HG03439 (cell line): Measurements from ENCODE around the gene DHX40.
A peak's percentile ranks its signal among the peaks of the same experiment; 100 is the strongest.
"Not testable (repeated sequence)": the region's sequence is repeated elsewhere in the genome, so short reads cannot be mapped to it uniquely, and the experiment has no call there.

Experiments used
- ATAC-seq: cut with Tn5 transposase; IDR thresholded peaks from one replicate; pipeline ENCODE4 v1.9.1; 2021; ENCODE audit warnings: mild to moderate bottlenecking, moderate library complexity; ENCODE audit not compliant: unreplicated experiment

The DHX40 gene

GRCh38 chr17:59627274-59627673 lies 61.9 kb downstream of the DHX40 start:
- ATAC-seq, result no peak

- ATAC-seq, result no peak
These were observed 62.4 kb downstream of the DHX40 start for GRCh38 chr17:59627770-59628171.

DNA sequence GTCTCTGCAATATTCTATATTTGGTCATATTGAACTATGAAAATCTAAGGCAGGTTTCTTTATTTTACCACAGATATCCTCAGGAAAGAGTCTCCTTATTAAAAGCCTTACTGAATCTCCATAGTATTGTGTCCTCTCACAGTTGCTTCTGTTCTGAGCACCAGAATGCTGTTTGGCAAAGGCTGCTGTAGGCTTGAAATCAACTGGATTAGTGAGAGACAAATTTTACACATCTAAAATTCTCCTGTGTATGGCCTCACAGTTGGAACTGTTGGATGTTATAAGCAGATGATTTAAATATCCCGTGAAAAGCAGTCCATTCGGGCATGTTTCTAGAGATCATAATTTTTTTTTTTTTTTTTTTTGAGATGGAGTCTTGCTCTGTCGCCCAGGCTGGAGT lies 63.8 kb downstream of the DHX40 start:
- no peak for ATAC-seq

DNA sequence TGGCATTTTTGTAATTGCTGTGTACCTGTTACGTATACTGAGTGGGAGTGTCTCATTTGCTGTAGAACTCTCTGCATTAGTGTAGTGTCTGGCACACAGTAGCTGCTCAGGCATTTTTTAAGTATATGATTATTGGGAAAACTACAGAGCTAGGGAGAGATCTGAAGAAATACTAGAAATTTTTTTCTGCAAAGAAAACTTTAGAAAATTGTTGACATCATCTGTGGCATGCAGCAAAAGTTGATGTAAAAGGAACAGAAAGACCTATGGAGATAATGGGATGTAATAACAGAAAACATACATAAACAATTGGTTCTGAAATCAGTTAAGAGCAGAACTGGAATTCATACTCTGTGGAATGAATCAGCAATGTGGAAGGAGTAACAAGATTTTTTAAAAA lies 65.9 kb downstream of the DHX40 start:
- ATAC-seq, result no peak

DNA sequence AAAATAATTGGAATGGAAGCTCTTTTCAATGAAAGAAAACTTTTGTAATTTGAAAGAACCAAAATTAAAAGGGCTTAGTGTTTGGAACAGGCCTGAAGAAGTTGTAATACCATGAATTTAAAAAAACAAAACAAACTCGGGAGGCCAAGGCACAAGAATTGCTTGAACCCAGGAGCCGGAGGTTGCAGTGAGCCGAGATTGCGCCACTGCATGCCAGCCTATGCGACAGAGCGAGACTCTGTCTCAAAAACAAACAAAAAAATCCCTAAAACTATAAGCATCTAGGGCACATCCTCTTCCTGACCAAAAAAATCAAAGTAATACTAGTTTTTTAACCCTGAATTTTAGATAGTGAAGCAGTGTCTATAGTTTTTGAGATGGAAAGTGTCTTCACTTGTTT lies 67.0 kb downstream of the DHX40 start:
- no peak for ATAC-seq

DNA sequence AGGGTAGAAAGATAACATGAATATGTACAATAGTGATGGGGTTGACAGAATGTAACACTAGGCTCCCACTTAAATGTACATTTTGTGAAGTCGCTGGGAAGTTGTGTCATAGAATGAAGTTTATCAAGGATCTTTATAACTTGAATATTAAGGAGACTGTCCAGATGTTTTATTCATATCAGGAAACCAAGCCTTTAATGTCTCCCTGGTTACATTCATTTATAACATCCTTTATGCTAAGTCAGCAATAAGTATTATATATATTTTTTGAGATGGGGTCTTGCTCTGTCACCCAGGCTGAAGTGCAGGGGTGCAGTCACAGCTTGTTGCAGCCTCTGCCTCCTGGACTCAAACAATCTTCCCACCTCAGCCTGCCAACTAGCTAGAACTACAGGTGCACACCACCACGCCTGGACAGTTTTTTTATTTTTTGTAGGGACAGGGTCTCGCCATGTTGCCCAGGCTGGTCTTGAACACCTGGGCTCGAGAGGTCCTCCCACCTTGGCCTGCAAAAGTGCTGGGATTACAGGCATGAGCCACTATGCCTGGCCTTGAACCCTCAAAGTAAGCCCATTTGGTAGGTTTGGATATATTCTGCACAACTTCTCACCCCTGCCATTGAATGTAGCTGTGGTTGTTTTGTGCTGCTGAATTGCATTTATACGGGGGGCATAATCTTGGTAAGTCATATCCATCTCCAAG lies 68.4 kb downstream of the DHX40 start:
- ATAC-seq, result no peak

- no peak for ATAC-seq
These were observed 69.5 kb downstream of the DHX40 start for GRCh38 chr17:59634632-59635541.

DNA sequence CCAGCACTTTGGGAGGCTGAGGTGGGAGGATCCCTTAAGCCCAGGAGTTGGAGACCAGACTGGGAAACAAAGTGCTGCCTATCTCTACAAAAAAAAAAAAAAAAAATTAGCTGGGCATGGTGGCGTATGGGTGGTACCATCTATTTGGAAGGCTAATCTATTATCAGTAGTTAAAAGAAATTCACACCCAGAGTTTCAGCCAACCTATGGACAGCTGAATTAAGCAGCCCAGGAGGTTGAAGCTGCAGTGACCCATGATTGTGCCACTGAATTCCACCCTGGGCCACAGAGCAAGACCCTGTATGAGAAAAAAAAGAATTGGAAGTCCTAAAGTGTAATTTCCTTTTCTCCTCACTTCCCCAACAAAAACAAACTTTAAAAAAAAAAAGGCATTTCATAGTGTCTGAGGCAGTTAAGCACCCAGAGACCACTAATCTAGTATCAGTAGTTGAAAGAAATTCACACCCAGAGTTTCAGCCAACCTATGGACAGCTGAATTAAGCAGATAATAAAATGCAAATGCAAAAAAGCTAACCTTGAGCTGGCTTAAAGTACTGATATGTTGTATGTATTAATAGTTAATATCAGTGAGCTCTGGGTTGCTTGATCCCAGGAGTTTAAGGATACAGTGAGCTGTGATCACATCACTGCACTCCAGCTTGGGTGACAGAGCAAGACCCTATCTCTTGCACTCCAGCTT lies 72.4 kb downstream of the DHX40 start:
- no peak for ATAC-seq

- ATAC-seq, result no peak
These were observed 73.1 kb downstream of the DHX40 start for GRCh38 chr17:59638553-59638952.

GRCh38 chr17:59641799-59642484 lies 76.5 kb downstream of the DHX40 start:
- ATAC-seq, result peak; percentile 82

GRCh38 chr17:59642565-59642964 lies 77.2 kb downstream of the DHX40 start:
- ATAC-seq, result no peak

DNA sequence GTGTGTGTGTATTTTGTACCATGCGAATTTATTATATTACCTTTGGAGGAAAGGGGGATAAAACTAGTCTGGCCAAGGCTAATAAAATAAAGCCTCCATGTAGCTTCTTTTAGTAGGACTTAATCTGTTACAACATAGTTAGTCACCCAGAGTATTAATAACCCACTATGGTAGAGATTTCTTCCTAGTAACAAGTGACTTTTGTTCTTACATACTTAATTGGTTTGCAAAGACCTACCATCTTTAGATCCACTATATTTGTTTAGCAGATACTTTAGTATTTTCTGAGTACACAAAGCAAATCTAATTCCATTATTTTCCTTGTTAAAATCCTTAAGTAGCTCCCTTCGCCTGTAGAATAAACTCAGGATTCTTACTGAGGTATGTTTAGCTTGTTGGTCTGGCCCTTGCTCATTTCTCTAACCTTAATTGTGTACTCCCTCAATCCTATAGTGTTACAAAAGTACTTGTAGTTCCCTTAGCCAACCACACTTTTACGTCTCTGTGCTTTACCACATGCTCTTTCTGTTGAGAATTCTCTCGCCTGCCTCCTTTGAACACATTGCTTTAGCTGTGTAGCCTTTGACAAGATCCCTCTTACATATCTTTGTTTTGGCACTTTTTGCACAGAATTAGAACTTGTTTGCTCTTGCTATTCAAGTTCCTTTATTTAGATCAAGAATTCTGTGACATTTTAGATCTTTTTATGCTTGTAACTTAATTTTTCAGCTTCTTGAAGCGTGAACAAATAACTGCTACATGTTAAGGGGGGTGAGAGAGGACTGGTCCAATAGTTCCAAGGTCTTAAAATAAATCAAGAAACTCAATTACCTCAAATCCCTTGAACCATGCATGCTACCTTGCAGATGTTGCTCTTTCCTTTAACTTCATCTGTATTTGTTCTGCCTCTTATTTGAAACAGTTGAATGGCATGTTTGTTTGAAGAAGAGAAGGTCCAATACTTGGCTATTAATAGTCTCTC lies 78.0 kb downstream of the DHX40 start:
- no peak for ATAC-seq

GRCh38 chr17:59647288-59647687 lies 81.9 kb downstream of the DHX40 start:
- ATAC-seq, result no peak

GRCh38 chr17:59649886-59650285 lies 84.5 kb downstream of the DHX40 start:
- no peak for ATAC-seq

DNA sequence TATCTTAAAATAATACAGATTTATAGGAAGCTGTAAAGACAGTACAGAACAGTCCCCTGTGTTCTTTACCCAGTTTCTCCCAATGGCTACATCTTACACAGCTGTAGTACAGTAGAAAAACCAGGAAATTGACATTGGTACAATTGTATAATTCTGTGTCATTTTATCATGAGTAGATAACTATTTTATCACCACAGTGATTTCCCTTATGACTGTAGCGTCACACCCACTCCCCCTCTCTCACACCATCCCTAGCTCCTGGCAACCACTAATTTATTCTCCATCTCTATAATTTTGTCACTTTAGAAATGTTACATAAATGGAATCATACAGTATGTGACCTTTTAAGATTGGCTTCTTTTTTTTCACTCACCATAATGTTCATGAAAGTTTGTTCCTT lies 85.2 kb downstream of the DHX40 start:
- ATAC-seq, result no peak

DNA sequence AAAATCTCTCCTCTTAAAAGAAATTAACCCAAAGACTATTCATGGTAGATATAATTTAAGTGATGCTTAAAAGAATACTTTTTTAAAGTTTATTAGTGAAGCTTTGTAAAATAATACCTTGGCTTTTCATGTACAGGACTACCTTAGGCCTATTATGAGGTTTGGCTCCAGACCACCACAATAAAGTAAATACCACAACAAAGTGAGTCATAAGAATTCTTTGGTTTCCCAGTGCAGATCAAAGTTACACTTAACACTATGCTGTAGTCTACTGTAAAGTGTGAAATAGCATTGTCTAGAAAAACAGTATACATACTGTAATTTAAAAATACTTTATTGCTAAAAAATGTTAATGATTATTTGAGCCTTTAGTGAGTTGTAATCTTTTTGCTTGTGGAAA lies 85.9 kb downstream of the DHX40 start:
- ATAC-seq, result no peak

GRCh38 chr17:59652119-59652518 lies 86.7 kb downstream of the DHX40 start:
- ATAC-seq, result no peak

DNA sequence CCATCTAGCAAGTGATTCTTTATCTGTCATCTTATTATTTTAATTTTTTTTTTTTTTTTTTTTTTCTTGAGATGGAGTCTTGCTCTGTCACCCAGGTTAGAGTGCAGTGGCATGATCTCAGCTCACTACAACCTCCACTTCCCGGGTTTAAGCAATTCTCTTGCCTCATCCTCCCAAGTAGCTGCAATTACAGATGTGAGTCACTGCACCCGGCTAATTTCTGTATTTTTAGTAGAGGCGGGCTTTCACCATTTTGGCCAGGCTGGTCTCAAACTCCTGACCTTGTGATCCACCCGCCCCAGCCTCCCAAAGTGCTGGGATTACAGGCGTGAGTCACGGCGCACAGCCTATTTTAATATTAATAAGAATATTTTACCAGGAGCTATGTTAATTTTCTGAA lies 91.2 kb downstream of the DHX40 start:
- not testable (repeated sequence) for ATAC-seq
